HG03565 (cell line): ENCODE measurements around the gene FSIP1.

Experiments
- ATAC-seq: cut with Tn5 transposase; IDR thresholded peaks from one replicate; pipeline ENCODE4 v1.9.1; 2021; ENCODE audit warnings: mild to moderate bottlenecking, moderate library complexity; ENCODE audit not compliant: unreplicated experiment

Gene FSIP1

DNA sequence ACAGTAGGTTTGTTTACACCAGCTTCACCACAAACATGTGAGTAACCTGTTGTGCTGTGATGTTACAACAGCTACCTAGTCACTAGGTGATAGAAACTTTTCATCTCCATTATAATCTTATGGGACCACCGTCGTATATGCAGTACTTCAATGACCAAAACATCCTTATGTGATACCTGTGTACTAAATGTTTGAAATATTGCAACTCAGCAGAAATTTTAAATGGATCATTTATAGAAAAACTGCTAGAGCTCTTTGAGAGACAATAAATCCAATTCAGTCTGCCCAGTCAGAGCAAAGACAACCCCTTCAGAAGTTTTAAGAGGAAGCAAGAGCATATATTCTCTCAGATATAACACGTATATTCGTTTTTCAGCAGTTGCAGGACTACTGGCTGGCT, 128.3 kb downstream of the FSIP1 start:
- ATAC-seq, result no peak

- ATAC-seq, result no peak
Measured at GRCh38 chr15:39651881-39652280, 130.8 kb downstream of the FSIP1 start.

DNA sequence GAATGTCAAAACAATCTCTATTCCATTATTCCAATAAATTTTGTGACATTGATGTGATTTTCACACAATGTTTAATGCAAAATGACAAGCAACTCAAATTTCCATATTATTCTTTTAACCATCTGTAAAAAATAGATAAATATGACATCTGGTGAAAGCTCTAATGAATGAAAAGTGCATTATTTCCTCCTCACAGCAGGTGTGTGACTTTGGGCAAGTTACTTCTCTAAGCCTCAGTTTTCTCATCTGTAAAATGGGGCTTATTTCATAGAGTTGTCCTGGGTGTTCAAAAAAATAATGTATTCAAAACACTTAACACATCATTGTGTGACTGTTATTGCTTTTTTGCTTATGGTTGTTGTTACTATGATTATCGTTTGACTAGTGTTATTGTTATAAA, 131.3 kb downstream of the FSIP1 start:
- no peak for ATAC-seq

DNA sequence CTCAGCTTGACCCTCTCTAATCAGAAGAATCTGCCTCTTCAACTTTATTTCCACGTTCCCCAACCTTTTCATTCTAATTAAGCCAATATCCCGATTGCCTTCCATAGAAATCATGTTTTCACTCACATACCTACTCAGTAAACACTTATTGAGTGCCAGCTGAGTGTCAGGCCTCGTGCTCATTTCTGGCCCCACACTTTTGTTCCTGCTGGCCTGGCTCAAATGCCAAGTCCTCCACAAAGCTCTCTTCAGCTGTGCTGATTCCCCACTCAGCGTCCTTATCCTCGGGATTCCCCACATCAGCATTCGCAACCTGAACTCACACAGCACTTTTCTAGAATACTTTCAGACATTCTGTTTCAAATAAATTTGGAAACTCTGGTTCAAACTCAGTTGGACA, 132.9 kb downstream of the FSIP1 start:
- ATAC-seq, result no peak

DNA sequence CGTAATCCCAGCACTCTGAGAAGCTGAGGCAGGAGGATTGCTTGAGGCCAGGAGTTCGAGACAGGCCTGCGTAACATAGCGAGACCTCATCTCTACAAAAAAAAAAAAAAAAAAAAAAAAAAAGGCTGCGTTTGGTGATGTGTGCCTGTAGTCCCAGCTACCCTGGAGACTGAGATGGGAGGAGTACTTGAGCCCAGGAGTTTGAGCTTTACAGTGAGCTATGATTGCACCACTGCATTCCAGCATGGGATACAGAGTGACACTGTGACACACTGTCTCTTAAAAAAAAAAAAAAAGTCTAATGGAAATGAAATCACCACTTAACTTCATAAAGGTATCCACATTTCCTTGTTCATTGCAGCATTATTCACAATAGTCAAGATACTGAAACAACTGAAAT, 136.2 kb downstream of the FSIP1 start:
- no peak for ATAC-seq

DNA sequence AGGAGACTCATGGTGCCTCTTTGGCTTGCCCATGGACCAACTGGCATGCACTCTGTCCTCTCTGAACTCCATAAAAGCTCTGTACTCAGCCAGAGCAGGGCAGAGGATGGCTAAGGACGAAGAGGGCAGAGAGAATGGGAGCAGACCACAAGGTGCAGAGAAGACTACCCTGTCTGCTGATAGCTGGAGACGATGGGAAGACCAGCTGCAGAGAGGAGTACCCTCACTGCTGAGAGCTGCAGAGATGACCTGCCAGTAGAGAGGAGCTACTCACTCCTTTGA, 136.7 kb downstream of the FSIP1 start:
- ATAC-seq, result no peak

DNA sequence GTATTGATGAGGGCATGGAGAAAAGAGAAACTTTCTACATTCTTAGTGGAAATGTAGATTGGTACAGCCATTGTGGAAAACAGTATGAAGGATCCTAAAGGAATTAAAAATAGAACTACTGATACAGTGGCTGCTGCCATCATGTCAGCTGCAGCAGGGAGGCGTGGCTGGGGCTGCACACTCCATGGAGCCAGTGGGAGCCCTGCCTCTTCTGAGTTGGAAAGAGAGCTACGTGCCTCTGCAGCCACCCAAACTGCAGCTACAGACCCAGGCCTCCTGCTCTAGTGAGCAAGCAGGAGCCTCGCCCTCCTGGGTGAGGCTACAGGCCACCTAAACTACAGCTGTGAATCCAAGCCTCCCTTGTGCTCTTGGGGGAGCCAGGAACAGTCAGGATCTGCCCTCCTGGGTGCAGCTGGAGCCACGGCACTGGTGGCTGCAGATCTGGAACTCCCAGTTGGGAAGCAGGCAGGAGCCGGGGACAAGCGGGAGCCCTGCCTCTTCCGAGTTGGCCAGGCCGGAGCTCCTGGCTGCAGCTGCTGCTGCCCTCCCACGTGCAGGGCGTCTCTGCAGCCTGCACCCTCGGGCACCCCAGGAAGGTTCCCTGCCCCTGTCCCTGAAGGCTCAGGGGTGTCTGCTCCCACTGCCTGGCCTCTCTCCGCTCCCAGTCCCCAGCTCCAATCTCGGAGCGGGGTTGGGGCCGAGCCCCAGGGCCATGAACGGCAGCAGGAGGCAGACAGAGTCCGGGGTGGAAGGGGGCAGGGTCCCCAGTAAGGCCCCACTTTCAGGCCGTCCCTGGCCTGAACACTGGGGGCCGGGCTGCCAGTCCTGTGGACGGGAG, 137.3 kb downstream of the FSIP1 start:
- no peak for ATAC-seq

- ATAC-seq, result no peak
Measured at GRCh38 chr15:39644136-39644535, 138.5 kb downstream of the FSIP1 start.

- no peak for ATAC-seq
Measured at GRCh38 chr15:39643727-39644126, 138.9 kb downstream of the FSIP1 start.

- no peak for ATAC-seq
Measured at GRCh38 chr15:39642011-39642640, 140.5 kb downstream of the FSIP1 start.

DNA sequence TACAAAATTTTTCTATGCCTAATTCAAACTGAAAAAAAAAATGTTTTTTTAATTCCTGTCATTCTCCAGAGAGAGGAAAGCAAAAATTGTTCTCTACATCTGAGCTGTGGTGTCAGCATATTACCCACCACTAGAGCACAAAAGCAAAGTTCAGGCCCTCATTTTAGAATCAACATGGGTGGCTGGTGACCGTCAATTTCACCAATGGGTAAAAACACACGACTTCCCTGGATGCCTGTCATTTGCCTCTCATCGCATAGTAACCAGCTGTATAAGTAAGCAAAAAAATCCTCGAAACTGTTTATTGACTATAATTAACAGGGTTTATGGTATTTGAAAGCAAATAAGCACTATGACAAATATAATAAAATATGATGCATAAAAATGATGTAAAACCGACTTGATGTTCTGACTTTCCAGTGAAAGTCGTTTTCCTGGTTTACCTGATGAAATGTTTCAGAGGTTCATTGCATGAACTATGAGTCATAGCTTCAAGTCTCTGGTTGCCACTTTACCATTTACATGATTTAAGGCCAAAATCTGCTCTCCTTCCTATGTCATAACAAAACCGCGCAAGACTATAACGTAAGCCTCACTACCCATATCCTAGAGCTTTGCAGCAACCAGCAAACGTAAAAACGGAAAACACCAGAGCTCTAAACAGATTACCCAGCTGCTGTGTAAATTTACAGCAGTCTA, 141.3 kb downstream of the FSIP1 start:
- ATAC-seq, result no peak

GRCh38 chr15:39640665-39641064, 142.0 kb downstream of the FSIP1 start:
- no peak for ATAC-seq

DNA sequence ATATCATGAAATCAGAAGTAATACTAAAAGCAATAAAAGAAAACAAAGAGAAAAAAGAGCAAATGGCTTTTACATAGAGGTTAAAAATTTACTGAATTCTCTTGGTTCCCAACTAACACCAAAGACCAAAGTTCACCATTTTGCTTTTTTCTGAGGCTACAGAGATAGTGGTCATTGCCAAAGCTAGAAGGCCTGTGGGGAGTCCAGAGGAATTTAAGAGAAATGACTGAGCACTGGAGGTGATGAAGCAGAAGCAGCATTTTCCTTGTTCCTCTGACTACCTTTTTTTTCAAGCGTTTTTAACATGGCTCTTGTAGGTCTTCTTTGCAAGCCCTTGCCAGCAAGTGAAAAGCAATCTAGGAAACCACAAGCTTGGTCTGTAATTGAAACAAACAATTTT, 143.6 kb downstream of the FSIP1 start:
- no peak for ATAC-seq

GRCh38 chr15:39638041-39638440, 144.6 kb downstream of the FSIP1 start:
- ATAC-seq, result no peak

DNA sequence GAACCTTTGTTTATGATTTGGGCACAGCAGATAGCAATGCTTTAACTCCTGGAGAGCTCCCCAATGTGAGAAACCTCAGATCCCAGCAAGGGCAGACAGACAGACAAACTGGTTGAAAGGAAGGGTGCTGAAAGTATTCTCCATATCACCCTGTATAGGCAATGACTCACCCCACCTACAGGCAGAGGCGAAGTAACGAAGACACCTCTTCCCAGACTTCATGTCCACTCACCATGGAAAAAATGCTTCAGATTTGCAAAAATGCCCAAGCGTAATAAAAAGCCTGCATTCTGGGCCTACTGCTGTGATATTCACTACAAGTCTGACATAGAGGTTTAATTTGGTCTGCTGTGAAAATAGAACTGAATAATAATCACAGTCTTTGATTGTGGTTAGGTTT, 151.3 kb downstream of the FSIP1 start:
- ATAC-seq, result no peak

GRCh38 chr15:39629906-39630305, 152.7 kb downstream of the FSIP1 start:
- no peak for ATAC-seq

DNA sequence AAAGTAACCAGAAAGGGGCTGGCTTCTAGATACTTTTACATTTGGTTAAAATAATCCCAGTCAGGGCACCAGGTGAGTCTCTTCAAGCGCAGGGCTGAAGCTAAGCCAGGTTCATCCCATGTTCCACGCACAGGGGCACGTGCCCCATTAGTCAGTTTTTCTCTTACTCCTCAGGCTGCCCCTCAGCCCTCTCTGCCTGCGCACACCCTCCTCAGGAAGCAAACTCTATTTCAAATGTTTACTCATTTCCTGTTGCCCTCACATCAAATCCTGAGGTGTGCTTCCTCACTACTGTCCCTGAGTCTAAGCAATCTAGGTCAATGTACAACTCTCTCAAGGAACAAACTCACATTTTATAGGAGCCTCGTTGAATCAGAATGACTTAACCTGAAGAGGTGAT, 153.3 kb downstream of the FSIP1 start:
- no peak for ATAC-seq

GRCh38 chr15:39628546-39629257, 153.9 kb downstream of the FSIP1 start:
- no peak for ATAC-seq

DNA sequence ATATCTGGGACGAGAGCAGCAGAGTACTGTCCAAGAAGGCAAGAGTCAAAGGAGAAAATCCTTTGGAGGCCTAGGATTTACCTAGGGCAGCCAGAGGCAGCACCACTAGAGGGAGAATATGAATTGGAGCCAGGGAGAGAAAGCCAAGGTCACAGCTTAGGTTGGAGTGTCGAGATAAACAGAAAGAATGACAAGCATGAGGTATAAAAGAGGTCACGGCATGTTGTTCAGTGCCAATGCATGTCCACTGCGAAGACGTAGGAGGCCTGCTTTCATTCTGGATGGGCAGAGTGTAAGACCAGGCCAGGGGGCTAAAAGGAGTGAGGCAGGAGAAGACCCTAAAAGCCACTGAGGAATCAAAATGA, 154.5 kb downstream of the FSIP1 start:
- no peak for ATAC-seq

DNA sequence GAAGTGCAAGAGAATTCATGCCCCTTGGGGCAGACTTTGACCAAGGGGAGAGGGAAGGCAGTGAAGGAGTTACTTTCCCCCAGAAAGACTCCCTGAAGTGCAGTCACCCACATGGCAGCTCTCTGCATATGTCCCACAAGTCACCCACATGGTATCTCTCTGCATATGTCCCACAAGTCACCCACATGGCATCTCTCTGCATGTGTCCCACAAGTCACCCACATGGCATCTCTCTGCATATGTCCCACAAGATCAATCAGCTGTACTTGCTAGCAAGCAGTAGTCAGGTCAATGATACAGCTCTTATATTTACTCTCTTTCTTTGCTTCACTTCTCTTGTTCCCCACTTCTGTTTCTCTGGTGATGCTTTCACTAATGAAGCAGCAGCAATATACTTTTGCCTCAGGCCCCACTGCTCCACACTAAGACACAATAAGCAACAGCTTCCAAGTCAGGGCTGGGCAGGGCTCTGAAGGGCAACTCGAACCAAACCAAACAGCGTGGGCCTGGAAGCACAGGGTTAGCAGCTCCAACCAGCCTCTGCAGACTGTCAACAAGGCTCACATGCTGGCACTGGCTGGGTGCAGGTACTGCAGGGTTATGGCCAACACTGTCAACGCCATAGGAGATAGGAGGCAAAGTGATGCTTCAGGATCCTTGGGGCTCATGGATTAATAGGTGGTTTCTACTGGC, 155.0 kb downstream of the FSIP1 start:
- ATAC-seq, result no peak

GRCh38 chr15:39625856-39626255, 156.8 kb downstream of the FSIP1 start:
- ATAC-seq, result no peak
